ENCODE measurements around the gene EPHB6.

The EPHB6 gene

DNA sequence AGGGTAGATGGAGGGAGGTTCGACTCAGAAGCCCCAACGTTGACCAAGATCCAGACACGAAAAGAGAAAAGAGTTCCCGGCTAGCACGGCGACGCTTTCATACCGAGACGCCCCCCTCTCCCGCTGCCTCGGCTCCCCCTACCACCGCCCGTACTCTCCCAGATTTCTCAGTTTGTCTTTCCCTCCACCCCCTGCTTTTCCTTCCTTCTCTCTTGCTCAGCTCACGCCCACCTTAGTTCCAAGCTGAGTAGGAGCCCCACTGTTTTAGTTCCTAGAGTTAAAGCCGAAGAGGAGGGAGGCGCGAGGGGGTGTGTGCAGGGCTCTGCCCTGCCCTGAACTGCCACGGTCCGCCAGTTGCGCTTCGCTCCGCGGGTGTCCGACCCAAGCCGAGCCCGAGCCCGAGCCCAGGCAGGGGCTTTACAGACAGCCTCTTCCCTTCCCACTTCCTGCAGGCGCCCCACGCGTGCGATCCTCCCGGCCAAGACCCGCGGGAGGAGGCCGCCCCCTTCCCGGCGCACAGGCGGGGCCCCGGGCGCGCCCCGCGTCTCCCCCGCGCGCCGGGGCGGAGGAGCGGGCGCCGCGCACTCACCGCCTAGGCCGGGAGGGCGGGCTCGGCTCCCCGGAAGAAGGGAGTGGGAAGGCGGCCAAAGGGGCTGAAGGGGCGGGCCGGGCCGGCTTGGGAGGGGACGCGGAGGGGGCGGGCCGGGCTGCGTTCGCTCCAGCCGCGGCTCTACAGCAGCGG, at the start of gene EPHB6:
Gene EPHB6 (plus strand): TSS at position 705 of the 742 bp plus-strand sequence. CDS start 8,152 bp downstream, outside the sequence.
- peak in 2 of 4 experiments; percentile 14 to 55 for DNase-seq

GRCh38 chr7:142805350-142806021, 49.4 kb upstream of the EPHB6 start:
- DNase-seq, result no peak

DNA sequence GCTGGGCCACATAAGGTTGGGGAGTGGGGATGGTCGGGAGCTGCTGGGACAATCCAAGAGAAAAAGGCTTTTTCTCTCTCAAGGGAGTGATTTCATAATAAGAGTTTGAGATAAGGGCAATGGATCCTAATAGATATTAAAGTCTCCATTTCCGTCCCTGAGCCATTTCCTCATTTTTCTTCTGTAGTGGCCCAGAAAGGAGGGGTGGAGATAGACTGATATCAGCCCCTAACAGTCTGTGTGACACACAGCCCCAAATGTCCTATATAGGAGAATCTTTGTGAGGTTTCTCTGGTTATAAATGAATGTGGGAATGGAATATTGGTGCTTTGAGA, 48.9 kb upstream of the EPHB6 start:
- no peak for DNase-seq

DNA sequence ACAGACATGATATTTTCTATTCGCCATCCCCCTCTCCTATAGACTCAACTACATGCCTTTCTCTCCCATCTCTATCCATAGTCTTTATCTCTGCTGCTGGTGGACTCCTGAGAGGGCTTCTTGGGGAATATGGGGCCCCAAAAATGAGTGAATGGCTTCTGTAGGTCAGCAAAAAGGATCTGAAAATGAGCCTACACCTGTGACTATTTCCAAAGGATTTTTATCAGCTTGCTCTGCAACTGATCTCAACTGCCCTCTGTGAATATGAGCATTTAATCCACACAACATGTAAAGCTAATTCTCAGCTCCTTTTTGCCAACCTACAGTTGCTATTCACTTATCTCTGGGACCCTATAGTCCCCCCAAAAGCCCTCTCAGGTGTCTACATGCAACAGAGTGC, 47.9 kb upstream of the EPHB6 start:
- no peak for DNase-seq

- DNase-seq, result no peak
These were observed 46.9 kb upstream of the EPHB6 start for GRCh38 chr7:142807855-142808460.

DNA sequence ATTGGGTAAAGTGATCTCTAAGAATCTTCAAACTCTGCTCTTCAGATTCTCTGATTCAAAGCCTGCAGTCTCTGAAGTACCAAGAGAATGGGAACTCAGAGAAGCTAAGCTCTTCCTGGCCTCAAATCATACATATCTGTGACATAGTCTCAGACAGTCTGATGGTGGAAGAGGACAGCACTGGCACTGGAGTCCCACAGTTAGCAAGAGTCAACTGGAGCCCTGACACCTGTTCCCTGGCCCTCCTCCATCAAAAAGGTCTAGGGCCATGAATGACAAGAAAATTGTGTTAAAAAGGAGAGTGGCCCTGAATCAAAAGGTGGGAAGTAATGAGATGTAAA, 46.4 kb upstream of the EPHB6 start:
- DNase-seq, result no peak

GRCh38 chr7:142808802-142809583, 45.9 kb upstream of the EPHB6 start:
- DNase-seq, result peak; percentile 74 to 90 (median 82)

DNA sequence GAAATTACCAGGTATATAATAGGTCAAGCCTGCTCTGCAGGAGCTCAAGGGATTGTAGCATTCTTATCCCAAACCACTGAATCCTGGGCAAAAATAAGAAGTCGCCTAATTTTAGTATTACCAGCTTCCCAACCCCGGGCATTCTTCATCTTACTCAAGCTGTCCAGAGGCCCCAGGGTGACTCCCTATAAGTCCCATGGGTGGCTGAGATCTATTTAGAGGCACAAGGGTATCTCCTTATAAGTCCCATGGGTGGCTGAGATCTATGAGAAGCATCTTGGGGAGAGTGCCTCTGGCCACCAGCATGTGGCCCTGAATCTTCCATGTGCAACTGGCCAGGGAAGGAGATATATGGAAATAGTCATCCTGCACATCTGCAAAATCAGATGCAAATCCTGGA, 45.2 kb upstream of the EPHB6 start:
- no peak for DNase-seq

- DNase-seq, result no peak
These were observed 43.6 kb upstream of the EPHB6 start for GRCh38 chr7:142811154-142811737.

DNA sequence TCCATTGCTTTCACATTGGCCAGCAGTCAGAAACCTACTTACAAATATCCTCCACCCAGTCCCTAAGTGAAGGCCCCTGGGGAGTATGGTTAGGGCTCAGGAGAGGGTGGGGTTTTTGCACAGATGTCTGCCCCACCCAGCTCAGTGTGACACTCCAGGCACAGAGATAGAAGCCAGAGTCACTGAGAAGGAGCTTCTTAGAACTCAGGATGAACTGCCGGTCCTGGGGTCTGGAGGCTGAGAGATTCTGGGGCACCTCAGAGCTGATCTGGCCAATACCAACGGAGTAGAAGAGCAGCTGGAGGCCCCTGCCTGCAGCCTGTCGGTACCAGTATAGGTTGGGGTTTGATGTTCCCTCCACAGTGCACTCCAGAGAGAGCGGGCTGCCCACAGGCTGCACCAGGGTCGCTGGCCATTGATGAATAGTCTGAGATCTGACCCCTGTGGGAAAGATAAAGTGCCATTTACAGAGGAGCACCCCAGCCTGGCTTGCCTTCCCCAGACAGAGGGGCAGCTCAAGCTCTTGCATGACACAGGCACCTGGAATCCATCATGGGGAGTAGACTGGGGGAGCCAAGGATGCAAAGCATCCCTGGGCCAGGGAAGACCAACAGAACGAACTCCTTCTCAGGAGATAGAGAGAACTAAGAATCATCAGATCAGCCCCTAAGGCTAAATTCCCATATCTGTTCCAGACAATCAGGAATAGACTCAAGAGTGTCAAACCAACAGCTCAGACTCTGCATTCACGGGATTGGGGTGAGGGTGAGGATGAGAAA, 42.2 kb upstream of the EPHB6 start:
- DNase-seq, result no peak

DNA sequence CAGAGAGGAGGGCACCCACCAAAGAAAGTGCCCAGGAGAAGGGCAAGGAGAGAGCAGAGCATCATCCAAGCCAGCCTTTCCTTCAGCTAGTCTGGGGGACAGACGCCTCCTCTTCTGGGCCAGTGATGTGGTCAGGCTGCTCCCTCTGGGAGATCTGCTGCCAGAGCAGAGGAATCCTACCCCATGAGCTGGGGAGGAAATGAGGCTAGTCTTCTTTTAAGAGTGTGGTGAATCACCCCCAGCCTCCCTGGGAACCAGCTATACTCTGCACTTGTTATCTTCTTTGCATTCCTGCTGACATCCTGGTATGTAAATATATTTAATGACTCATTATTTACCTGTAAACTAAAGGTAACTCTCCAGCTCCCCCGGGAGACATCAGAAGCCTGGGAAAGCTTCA, 41.6 kb upstream of the EPHB6 start:
- DNase-seq, result no peak

GRCh38 chr7:142813699-142814098, 41.2 kb upstream of the EPHB6 start:
- DNase-seq, result no peak

DNA sequence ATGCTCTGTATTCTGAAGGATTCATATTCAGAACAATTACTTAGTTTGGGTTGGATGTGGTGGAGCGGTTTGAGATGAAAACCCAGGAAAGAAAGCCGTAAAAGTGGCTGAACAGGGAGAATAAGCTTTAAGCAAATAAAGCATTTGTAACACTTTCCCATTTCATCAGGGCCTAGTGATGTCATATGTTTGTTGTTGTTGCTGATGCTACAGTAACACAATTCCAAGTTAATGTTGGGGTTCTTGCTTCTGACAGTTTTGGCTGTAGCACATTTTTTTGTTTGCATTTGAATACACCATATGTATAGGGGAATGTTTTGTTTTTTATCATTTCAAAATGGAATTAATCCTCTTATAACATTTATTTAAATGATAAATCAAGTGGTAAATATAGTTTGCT, 40.4 kb upstream of the EPHB6 start:
- no peak for DNase-seq

GRCh38 chr7:142815134-142815533, 39.7 kb upstream of the EPHB6 start:
- DNase-seq, result no peak

- DNase-seq, result no peak
These were observed 37.4 kb upstream of the EPHB6 start for GRCh38 chr7:142817506-142817905.

- DNase-seq, result no peak
These were observed 35.3 kb upstream of the EPHB6 start for GRCh38 chr7:142819530-142819929.

GRCh38 chr7:142822714-142823113, 32.2 kb upstream of the EPHB6 start:
- DNase-seq, result no peak

- DNase-seq, result no peak
These were observed 26.9 kb upstream of the EPHB6 start for GRCh38 chr7:142827951-142828500.

GRCh38 chr7:142832417-142832816, 22.5 kb upstream of the EPHB6 start:
- no peak for DNase-seq

- no peak for DNase-seq
These were observed 21.5 kb upstream of the EPHB6 start for GRCh38 chr7:142833174-142834048.

DNA sequence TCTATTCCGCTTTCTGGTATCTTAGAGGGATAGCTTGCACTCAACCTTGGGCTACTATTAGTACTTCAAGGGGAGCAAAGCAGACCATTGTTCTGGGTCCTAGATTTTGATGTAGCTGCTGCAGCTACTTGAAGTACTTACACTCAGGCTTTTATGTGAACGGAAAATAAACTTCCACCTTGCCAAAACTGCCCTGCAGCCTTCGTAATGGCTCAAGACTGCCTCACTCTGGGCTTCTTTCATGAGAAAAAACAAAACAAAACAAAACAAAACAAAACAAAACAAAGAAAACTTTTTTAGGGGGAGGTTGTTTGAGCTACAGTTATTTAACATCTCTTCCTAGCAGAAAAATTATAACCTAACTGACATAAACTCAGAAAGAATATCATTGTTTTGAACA, 19.4 kb upstream of the EPHB6 start:
- DNase-seq, result no peak

Measured in activated naive CD4-positive, alpha-beta T cell (primary cell).